K562 (cell line): ENCODE results near the gene ARAP1. TPM values are rescaled to one million over a fixed set of nuclear protein-coding genes. Genes with fewer than 3 reads are reported as not detected.

Source experiments
- MCM7 ChIP-seq, 2 experiments: fragments of 450-650 bp; IDR thresholded peaks; 2 replicates each; pipeline ENCODE4 v1.6.1; 2016 to 2018
- TAF15 ChIP-seq: fragments of 200-400 bp; formaldehyde crosslinking; IDR thresholded peaks from 2 replicates; pipeline ENCODE4 v1.6.1; 2017; ENCODE audit warnings: mild to moderate bottlenecking, low read depth, low read length, moderate library complexity
- polyA plus RNA-seq, 8 experiments: library from polyadenylated mRNA; depleted of rRNA in 4 of 8; stranded (reverse) in 5 of 8; unstranded in 3 of 8; fragments of >200 nt; fragmentation: Nextera tagmentation in 2 of 8; fragmentation: Illumina TruSeq in 1 of 8; extraction: Ambion mirVana in 2 of 8; extraction: Trizol in 1 of 8; gene quantifications; 2 replicates each; pipeline versions ENCODE4 v1.2.1 to v1.2.3, GENCODE V29; 2011 to 2014; ENCODE audit warnings: inconsistent platforms in 1 of 8, missing spikeins in 1 of 8
- total RNA-seq, 7 experiments: library from RNA; depleted of rRNA in 6 of 7; stranded (reverse); fragments of >200 nt in 6 of 7; fragmentation: Illumina TruSeq in 2 of 7; extraction: Trizol in 2 of 7; gene quantifications; 2 replicates each; pipeline versions ENCODE4 v1.2.1 to v1.2.3, GENCODE V29; 2011 to 2021; ENCODE audit warnings: low replicate concordance in 1 of 7
- TF ChIP-seq, protein P1 (sequence below), 2 experiments: fragments of 450-650 bp; IDR thresholded peaks; 2 replicates each; pipeline ENCODE4 v1.6.1; 2016; ENCODE audit warnings: mild to moderate bottlenecking in 2 of 2, borderline replicate concordance in 1 of 2, low read depth in 1 of 2, moderate library complexity in 1 of 2

The ARAP1 gene
- total and polyA plus RNA-seq, 9 of the 15 experiments (the other 6 are each of a cell fraction or from before 2014, with no cell fraction given), result 0.23 to 67.0 (median 24.6) TPM

DNA sequence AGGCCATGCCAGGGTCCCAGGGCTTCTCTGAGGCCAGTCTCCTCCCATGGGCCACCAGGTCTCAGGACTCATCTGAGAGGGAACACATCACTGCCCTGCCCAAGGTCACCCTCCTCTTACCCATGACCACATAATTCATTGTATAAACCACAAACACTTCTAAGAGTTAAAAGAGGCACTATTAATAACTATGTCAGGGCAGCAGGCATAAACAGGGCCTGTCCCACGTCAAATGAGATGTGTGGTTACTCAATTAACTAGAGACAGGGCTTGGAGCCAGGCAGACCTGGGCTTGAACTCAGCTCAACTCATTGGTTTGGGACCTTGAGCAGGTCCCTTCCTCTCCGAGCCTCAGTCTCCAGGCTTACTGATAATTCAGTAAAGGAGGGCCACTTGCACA, 33.1 kb downstream of the ARAP1 start (continued):
- TF ChIP-seq, protein P1, sequence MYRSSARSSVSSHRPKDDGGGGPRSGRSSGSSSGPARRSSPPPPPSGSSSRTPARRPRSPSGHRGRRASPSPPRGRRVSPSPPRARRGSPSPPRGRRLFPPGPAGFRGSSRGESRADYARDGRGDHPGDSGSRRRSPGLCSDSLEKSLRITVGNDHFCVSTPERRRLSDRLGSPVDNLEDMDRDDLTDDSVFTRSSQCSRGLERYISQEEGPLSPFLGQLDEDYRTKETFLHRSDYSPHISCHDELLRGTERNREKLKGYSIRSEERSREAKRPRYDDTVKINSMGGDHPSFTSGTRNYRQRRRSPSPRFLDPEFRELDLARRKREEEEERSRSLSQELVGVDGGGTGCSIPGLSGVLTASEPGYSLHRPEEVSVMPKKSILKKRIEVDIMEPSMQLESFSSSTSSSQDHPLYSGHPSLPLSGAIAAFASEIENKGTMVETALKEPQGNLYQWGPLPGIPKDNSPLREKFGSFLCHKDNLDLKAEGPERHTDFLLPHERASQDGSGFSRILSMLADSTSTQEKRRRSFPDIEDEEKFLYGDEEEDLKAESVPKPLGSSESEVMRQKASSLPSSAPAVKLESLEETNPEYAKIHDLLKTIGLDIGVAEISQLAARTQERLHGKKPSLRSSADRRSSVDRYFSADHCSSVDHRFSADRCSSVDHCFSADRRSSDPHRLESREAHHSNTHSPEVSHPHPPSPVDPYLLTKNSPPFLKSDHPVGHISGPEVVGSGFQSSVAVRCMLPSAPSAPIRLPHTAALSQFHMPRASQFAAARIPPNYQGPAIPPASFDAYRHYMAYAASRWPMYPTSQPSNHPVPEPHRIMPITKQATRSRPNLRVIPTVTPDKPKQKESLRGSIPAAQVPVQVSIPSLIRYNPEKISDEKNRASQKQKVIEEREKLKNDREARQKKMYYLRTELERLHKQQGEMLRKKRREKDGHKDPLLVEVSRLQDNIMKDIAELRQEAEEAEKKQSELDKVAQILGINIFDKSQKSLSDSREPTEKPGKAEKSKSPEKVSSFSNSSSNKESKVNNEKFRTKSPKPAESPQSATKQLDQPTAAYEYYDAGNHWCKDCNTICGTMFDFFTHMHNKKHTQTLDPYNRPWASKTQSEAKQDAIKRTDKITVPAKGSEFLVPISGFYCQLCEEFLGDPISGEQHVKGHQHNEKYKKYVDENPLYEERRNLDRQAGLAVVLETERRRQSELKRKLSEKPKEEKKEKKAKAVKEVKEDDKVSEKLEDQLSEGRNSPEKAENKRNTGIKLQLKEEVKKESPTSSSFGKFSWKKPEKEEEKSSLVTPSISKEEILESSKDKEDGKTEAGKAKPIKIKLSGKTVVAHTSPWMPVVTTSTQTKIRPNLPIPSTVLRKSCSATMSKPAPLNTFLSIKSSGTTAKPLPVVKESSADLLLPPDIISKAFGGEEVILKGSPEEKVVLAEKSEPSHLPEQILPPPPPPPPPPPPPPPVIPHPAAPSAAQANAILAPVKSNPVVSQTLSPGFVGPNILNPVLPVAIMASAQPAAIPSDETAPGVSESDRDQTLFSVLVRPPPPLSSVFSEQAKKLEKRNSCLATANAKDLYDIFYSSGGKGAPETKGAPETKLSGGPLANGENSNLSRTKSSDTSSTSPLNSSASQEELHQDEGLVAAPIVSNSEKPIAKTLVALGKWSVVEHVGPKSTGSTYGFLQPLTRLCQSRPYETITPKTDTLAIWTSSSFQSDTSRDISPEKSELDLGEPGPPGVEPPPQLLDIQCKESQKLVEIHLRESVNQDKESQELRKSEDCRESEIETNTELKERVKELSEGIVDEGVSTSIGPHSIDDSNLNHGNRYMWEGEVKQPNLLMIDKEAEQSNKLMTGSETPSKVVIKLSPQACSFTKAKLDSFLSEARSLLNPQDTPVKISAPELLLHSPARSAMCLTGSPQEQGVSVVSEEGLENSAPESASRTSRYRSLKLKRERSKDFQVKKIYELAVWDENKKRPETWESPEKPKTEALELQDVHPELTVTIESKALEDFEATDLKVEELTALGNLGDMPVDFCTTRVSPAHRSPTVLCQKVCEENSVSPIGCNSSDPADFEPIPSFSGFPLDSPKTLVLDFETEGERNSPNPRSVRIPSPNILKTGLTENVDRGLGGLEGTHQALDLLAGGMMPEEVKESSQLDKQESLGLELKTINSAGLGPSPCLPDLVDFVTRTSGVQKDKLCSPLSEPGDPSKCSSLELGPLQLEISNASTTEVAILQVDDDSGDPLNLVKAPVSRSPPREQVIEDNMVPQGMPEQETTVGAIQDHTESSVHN (IDR thresholded peaks at IDR 0.05; ENCODE audit: borderline replicate concordance in 1 of 2, low read depth in 1 of 2), result no peak
- TF ChIP-seq MCM7 (IDR thresholded peaks at IDR 0.05), result no peak
- TF ChIP-seq TAF15, result no peak
